GM21526 (cell line): ENCODE measurements around the gene CPTP.
"Not testable (repeated sequence)": the region's sequence is repeated elsewhere in the genome, so short reads cannot be mapped to it uniquely, and the experiment has no call there.

Source experiments
- ATAC-seq: cut with Tn5 transposase; IDR thresholded peaks from one replicate; pipeline ENCODE4 v1.9.1; 2021; ENCODE audit warnings: moderate library complexity; ENCODE audit not compliant: unreplicated experiment, low FRiP score

The CPTP gene

GRCh38 chr1:1305300-1306069, 19.1 kb upstream of the CPTP start:
- ATAC-seq, result no peak

DNA sequence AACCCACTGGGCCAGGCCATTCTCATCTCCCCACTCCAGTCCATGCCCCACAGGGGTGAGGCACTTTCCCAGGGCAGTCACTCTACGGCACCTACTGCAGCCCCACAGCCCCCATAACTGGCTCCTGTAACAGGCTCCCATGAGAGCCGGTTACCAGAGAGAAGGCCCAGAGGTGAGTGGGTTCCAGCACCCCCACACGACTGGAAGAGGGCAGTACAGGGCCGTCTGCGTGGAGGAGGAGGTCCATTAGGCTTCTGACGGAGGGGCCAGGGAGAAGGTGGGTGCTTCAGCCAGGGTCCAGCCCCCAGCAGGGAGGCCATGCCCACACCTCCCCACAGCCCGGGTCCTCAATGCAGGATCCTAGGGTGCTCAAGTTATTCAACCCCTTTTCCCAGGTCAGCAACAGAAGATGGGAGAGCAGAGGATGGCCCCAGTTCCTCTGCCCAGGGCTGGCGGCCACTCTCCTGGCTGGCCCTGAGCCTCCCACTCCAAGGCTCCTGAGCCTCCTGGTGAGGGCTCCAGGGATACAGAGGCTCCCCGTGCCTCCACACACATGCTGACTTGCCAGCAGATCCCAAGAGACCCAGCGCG, 18.4 kb upstream of the CPTP start:
- no peak for ATAC-seq

DNA sequence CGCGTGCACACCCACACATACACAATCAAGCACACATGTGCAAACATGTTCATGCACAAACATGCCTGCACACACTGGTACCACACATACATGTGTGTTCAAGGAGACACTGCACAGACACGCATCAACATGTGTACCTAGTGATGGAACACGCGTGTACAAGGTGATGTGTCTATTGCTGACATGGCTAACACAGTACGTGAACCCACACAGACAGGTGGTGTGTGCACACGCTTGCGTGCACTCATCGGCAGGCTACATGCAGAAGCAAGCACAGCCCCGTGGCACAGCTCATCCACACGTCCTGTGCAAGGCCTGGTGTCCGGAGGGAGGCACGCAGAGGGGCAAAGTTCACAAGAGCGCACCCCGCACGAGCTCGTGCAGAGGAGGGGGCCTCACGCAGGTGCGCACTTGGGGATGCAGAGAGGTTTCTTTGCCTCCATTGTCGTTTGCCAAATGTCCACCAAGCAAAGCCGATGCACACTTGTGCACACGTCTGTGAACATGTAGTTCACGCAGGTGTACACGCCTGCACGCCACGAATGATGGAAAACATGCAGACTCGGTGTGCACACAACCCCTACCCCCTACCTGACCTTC, 17.8 kb upstream of the CPTP start:
- no peak for ATAC-seq

DNA sequence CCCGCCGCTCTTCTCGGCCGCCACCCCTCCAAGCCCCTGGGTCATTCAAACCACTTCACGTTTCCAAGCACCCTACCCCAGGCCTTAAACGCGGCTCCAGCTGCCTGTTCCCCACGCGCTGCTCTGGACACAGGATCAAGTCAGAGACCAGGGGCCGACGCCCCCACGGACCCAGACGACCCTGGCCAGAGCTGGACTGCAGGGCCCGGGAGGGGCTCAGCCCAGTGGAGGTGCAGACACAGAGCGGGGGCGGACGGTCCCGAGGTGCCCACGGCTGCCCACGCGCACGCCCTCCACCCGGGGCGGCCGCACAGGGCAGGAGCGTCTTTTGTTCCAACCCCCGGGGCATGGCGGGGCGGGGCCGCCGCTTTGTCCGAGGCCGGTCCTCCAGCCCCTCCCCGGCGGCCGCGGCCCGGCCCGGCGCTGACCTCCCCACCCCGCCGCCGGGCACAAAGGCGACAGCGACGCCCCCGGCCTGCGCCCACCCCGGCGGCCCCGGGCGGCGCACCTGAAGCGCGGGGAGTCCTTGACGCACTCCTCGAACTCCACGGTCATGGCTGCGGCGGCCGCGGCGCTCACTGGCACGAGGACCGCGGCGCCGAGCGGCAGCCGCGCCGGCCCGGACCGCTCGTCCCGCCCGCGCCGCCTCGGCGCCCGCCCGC, 17.2 kb upstream of the CPTP start:
- ATAC-seq, result peak; percentile 5

DNA sequence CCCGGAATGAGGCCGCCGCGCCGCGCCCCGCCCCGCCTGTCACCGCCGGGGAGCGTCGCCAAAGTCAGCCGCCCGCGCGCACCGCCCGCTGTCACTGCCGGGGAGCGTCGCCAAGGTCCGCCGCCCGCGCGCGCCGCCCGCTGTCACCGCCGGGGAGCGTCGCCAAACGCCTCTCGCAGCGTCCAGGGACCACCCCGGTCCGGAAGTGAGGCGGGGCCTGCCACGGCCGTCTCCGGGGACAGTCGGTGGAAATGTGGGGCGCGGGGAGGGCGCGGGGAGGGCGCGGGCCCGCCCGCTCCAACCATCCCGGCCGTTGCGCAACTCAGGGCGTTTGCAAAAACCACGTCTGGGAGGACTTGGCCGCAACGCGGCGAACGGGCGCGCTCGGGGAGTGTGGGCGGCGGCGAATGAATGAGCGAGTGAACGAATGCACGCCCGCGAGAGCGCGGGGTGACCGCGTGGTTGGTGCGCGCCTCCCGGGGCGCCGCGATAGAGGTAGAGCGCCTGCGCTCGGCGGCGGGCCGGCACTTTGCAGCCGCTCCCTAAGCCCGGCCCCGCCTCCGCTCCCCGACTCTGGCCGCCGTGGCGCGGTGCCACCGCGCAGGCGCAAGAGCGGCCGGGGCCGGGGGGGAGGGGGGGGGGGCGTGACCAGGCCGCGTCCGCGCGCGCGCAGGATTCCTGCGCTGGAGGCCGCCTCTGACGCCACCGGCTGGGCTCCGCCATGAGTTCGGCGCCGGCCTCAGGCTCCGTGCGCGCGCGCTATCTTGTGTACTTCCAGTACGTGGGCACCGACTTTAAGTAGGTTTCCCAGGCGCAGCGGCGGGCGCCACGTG, 16.5 kb upstream of the CPTP start, which contains the start of the genes ACAP3 and PUSL1:
Gene ACAP3 (minus strand): TSS at position 8 of the 833 bp plus-strand sequence. CDS start 115 bp downstream, outside the sequence.
Gene PUSL1 (plus strand): TSS at position 675 of the 833 bp plus-strand sequence. CDS start 47 bp downstream, at position 722.
- peak; percentile 44 for ATAC-seq

DNA sequence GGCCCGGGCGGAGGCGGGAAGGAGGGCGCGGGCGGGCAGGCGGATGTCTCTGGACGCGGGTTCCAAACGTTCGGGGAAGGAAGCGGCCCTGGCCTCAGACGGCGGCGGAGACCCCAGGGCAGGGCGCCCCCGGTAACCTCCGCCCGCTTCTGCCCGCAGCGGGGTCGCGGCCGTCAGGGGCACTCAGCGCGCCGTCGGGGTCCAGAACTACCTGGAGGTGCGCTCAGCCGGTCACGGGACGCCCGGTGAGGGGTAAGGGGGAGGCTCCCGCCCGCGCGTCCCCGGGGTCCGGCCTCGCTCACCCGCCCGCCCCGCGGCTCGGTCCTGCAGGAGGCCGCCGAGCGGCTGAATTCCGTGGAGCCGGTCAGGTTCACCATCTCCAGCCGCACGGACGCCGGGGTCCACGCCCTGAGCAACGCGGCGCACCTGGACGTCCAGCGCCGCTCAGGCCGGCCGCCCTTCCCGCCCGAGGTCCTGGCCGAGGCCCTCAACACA, 15.8 kb upstream of the CPTP start:
- peak; percentile 6 for ATAC-seq

- ATAC-seq, result no peak
Measured at GRCh38 chr1:1309251-1310108, 15.1 kb upstream of the CPTP start.

- no peak for ATAC-seq
Measured at GRCh38 chr1:1310109-1310385, 14.6 kb upstream of the CPTP start.

DNA sequence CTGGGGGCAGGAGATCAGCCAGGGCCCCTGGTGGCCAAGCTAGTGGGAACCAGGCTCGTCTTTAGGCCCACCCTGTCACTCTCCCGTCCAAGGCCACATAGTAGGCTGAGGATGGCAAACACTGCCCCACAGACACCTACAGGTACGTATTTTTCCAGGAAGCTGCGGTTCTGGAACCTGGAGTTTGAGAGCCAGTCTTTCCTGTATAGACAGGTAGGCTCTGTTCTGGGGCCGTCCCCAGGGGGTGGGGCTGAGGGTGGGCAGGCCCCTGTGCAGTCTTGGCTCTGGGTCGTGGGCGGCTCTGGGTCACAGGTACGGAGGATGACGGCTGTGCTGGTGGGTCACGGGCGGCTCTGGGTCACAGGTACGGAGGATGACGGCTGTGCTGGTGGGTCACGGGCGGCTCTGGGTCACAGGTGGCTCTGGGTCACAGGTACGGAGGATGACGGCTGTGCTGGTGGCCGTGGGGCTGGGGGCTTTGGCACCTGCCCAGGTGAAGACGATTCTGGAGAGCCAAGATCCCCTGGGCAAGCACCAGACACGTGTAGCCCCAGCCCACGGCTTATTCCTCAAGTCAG, 14.0 kb upstream of the CPTP start:
- ATAC-seq, result no peak

GRCh38 chr1:1311107-1312104, 13.2 kb upstream of the CPTP start:
- no peak for ATAC-seq

GRCh38 chr1:1312450-1313314, 11.9 kb upstream of the CPTP start:
- no peak for ATAC-seq

DNA sequence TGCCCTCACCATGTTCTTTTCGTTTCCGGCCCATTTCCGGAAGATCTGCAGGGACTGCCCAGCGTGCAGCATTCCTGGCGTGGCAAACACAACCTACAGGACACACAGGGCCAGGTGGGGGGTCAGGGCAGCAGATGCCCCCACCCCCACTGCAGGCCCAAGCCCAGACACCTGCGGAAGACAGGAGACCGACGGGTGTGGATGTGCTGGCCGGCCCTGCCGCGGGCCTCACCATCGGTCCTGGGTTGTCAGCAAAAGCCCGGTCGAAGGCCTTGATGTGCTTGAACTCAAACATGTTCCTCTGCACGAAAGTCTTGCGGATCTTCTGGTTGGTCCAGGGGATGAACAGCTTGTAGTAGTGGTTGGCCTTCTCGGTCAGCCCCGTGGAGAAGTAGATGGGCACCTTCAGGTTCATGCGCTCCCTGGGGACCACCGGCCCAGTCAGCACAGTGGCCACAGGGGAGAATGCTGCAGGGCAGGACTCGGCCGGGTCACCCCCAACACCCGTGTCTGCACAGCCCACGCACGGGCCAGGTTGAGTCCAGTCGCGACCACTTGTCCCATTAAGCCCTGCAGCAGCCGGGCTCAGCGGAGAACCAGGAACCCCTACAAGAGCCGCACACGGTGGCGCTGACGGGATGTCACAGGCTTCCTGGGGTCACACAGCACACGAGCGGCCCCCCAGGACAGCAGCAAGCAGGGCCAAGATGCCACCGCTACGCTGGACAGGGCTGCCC, 10.9 kb upstream of the CPTP start:
- ATAC-seq, result no peak

DNA sequence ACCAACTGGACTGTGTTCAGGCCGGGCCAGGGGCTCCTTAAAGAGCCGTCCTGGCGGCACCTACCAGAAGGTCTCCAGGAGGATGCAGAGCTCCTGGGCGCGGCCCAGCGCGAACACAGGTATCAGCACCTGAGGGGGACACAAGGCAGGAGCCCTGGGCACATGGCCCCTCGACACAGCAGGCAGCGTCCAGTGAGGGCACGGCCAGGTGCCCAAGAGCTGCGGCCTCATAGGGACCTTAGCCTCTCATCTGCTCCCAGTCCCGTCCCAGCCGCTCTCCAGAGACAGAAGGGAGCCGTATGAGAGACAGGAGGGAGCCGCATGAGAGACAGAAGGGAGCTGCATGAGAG, 10.4 kb upstream of the CPTP start:
- ATAC-seq, result no peak

DNA sequence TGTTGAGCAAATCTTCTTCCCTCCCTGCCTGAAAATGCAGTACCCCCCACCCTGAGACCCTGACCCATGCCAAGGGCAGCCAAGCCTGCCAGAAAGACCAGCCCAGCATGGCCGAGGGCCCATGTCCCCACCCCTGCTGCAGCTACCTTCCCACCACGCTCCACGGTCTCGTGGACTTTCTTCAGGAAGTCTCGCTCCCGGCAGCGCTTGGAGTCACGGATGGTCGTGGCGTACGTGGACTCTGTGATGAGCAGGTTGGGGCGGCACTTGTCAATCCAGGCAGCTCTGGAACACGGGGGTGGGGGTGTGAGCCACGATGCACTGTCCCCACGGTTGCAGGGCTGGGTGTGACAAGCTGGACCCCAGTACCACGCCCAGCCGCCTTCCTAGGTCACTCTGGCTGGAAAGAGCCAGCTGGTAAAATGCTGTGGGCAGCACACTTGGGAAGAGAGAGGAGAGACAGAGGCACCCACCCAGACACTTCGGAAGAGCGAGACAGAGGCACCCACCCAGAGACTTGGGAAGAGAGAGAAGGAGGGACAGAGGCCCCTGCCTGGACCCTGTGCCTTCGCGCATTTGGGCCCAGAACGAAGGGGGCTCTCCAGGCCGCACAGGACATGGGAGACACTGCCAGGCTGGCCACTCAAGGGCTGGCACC, 9.8 kb upstream of the CPTP start:
- no peak for ATAC-seq

DNA sequence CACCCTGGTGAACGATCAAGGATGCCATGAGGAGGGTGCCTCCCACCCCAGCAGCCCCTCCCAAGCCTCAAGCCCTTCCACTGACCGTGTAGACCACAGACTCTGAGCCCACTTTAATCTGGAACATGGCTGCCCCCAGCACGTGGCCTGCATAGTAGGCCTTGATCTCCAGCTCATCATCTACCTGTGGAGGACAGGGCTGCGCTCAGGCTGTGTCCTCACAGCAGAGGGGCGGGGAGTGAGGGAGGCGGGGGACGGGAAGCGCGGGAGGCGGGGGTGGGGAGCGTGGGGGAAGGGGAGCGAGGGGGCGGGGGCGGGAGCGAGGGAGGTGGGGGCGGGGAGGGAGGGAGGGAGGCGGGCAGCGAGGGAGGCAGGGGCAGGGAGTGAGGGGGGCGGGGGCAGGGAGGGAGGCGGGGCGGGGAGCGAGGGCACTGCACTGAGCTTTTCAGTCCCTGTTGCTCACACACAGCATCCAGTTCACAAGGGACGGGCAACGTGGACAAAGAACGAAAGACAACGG, 9.1 kb upstream of the CPTP start:
- no peak for ATAC-seq

DNA sequence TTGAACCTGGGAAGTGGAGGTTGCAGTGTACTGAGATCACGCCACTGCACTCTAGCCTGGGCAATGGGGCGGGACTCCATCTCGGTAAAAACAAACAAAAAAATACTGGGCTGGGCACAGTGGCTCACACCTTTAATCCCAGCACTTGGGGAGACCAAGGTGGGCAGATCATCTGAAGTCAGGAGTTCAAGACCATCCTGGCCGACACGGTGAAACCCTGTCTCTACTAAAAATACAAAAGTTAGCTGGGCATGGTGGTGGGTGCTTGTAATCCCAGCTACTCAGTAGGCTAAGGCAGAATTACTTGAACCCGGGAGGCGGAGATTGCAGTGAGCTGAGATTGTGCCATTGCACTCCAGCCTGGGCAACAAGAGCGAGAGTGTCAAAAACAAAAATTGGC, 8.4 kb upstream of the CPTP start:
- ATAC-seq, result not testable (repeated sequence)
